Left lung (tissue), 10 donors: ENCODE results near the gene SULT1A2. TPM values are rescaled to one million over a fixed set of nuclear protein-coding genes. Genes with fewer than 3 reads are reported as not detected.

Source experiments
- ATAC-seq: fragments of 200-7000 bp; cut with Tn5 transposase; one replicate; pipeline ENCODE4 v1.9.1; 2020; ENCODE audit warnings: moderate library complexity
- DNase-seq, 4 donors: peaks; one replicate each; pipeline ENCODE4 v3.0.0-alpha.2; 2013 to 2020
- H3K27ac ChIP-seq, 2 donors: fragments of 200-600 bp; sonication (generic) in 1 of 2; one replicate each; pipeline versions ENCODE4 v1.5.0 to v1.8.0; 2020 to 2021
- H3K27me3 ChIP-seq, 2 donors: fragments of 200-600 bp; sonication (generic) in 1 of 2; one replicate each; pipeline versions ENCODE4 v1.5.0 to v1.8.0; 2020 to 2021
- H3K36me3 ChIP-seq, 2 donors: fragments of 200-600 bp; sonication (generic) in 1 of 2; one replicate each; pipeline versions ENCODE4 v1.5.0 to v1.8.0; 2020 to 2021
- H3K4me1 ChIP-seq, 2 donors: fragments of 200-600 bp; one replicate each; pipeline ENCODE4 v1.8.0; 2021
- H3K4me3 ChIP-seq, 2 donors: fragments of 200-600 bp; sonication (generic) in 1 of 2; one replicate each; pipeline versions ENCODE4 v1.5.0 to v1.8.0; 2020 to 2021; ENCODE audit warnings: mild to moderate bottlenecking in 1 of 2
- H3K9me3 ChIP-seq, 2 donors: fragments of 200-600 bp; sonication (generic) in 1 of 2; one replicate each; pipeline versions ENCODE4 v1.5.0 to v1.8.0; 2020 to 2021
- intact Hi-C, 2 donors: fragments of 100-400 bp; cut with DNase I; formaldehyde crosslinking; loops; one replicate each; pipeline versions ENCODE4 v1.11.2 to v1.14.2; 2022
- polyA plus RNA-seq, 6 donors: library from polyadenylated mRNA; unstranded; fragments of 120-200 nt; gene quantifications; one replicate each; pipeline ENCODE4 v1.2.1, GENCODE V29; 2013; ENCODE audit not compliant: insufficient read length in 6 of 6
- total RNA-seq, 2 donors: library from RNA; stranded (reverse); fragmentation: NEBNext Ultra II Directional; extraction: Animal tissue kit (Norgen Biotek cat#: 25700); gene quantifications; one replicate each; pipeline ENCODE4 v1.2.1, GENCODE V29; 2021
- TF ChIP-seq, protein P1 (sequence below), 2 donors: fragments of 200-600 bp; sonication (generic) in 1 of 2; IDR thresholded peaks; one replicate each; pipeline versions ENCODE4 v1.5.0 to v1.8.0; 2021; ENCODE audit warnings: antibody characterized with exemption in 2 of 2
- donor health status: DM: no; HTN: yes; CAD: no.
- donor health status: DM: no; HTN: no; CAD: no.

The SULT1A2 gene
- total and polyA plus RNA-seq, 8 donors, result 2.9 to 16.6 (median 3.8) TPM

DNA sequence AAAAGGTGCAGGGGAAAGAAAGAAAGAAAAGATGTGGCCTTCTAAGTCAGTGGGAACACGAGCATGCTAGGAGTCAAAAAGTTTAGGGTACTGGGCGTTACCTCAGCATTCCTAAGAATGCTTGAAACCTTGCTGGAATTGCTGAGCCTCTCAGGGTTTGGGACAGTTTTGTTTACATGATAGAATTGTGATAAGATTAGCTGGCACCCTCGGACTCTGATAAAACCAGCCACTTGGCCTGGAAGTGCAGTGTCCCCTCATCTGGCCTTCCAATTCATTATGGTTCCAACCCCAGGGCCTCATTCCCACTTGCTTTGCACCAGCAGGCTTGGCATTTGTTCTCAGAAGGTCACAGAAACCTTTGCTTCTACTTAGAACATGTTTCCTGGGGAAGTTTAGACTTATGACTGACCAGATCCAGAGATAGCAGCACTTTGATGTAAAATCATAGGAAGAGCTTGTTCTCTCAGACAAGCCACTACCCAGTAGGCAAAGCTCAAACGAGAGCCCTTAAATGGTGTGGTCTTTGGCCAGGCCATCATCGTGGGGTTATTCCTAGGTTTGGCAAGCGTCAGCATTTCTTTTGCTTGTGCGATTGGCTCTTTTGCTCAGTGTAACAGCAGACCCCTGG lies 35.2 kb downstream of the SULT1A2 start:
- intact Hi-C loops, result no loop called here
- H3K27ac ChIP-seq, result peak overlapping the region; percentile 8 to 26
- no peak for DNase-seq
- TF ChIP-seq, protein P1, sequence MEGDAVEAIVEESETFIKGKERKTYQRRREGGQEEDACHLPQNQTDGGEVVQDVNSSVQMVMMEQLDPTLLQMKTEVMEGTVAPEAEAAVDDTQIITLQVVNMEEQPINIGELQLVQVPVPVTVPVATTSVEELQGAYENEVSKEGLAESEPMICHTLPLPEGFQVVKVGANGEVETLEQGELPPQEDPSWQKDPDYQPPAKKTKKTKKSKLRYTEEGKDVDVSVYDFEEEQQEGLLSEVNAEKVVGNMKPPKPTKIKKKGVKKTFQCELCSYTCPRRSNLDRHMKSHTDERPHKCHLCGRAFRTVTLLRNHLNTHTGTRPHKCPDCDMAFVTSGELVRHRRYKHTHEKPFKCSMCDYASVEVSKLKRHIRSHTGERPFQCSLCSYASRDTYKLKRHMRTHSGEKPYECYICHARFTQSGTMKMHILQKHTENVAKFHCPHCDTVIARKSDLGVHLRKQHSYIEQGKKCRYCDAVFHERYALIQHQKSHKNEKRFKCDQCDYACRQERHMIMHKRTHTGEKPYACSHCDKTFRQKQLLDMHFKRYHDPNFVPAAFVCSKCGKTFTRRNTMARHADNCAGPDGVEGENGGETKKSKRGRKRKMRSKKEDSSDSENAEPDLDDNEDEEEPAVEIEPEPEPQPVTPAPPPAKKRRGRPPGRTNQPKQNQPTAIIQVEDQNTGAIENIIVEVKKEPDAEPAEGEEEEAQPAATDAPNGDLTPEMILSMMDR (IDR thresholded peaks at IDR 0.05), result no peak
- H3K4me3 ChIP-seq, result no peak overlapping the region
- ATAC-seq, result peak; percentile 74
- peaks cover 0 to 2% of the 10 kb centered on the region in 2 donors for H3K9me3 ChIP-seq
- H3K4me1 ChIP-seq, result peaks cover 8 to 20% of the 10 kb centered on the region in 2 donors
- H3K27me3 ChIP-seq, result no peaks in the 10 kb centered on the region
- H3K36me3 ChIP-seq, result peaks cover 0 to 15% of the 10 kb centered on the region in 2 donors

DNA sequence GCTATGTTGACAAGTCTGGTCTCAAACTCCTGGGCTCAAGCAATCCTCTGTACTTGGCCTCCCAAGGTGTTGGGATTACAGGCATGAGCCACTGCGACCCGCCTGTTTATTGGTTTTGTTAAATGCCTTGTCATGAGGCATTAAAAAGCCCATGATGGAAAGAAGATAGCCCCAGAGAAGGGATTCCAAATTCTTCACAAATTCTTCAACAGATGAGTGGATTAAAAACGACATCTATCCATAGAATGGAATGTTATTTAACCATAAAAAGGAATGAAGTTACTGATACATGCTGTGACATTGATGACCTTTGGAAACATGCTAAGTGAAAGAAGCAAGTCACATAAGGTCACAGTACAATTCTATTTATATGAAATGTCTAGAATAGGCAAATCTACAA lies 38.4 kb downstream of the SULT1A2 start:
- intact Hi-C loops, result no loop called here
- TF ChIP-seq, protein P1 (IDR thresholded peaks at IDR 0.05), result no peak
- H3K36me3 ChIP-seq, result peaks cover 0 to 15% of the 10 kb centered on the region in 2 donors
- no peak for ATAC-seq
- no peaks in the 10 kb centered on the region for H3K9me3 ChIP-seq
- no peak overlapping the region for H3K4me3 ChIP-seq
- no peaks in the 10 kb centered on the region for H3K27me3 ChIP-seq
- peaks cover 12 to 48% of the 10 kb centered on the region in 2 donors for H3K4me1 ChIP-seq
- no peak for DNase-seq
- no peak overlapping the region for H3K27ac ChIP-seq

DNA sequence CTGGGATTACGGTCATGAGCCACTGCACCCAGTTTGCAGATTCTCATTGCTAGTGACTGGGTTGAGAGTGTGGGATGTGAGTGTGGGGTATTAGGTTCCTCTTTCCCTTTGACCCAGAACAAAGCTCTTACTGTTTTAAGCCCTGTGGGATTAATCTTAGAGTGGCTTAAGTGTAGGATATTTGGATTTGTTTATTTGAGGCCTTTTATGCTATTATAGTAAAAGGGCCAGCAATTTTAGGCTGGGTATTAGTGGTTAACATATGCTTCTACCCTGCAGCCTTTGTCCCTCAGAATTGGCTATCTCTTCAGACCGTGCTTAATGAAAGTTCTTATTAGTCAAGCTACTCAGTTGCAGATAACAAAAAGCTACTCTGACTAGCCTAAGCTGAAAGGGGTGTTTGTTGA lies 39.9 kb downstream of the SULT1A2 start:
- TF ChIP-seq, protein P1 (IDR thresholded peaks at IDR 0.05), result no peak
- Histone ChIP-seq H3K9me3 (no peaks in the 10 kb centered on the region), H3K27me3 (no peaks in the 10 kb centered on the region), H3K36me3 (peaks cover 0 to 15% of the 10 kb centered on the region in 2 donors), H3K27ac (no peak overlapping the region), H3K4me1 (peaks cover 10 to 43% of the 10 kb centered on the region in 2 donors), H3K4me3 (no peak overlapping the region)
- ATAC-seq (no peak), DNase-seq (no peak)
- intact Hi-C loops, result no loop called here

DNA sequence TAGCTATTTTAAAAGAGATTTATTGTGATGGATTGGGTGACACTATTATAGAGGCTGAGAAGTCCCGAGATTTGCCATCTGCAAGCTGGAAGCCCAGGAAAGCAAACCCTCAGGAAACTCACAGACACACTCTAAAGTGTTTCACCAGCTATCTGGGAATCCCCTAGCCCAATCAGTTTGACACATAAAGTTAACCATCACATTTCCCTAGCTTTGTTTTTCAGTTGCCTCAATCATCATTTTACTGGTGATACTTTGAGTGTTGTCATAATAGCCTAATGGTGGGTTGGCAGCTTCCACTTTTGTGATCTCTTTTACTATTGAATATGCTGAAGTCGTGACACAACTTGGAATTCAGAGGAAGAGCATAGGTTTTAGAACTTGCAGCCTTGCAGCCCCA lies 41.3 kb downstream of the SULT1A2 start:
- Histone ChIP-seq H3K9me3 (no peaks in the 10 kb centered on the region), H3K36me3 (peaks cover 0 to 15% of the 10 kb centered on the region in 2 donors), H3K27ac (no peak overlapping the region), H3K27me3 (no peaks in the 10 kb centered on the region), H3K4me3 (no peak overlapping the region), H3K4me1 (peaks cover 8 to 33% of the 10 kb centered on the region in 2 donors)
- intact Hi-C loops, result no loop called here
- ATAC-seq (no peak), DNase-seq (no peak)
- TF ChIP-seq, protein P1 (IDR thresholded peaks at IDR 0.05), result no peak

DNA sequence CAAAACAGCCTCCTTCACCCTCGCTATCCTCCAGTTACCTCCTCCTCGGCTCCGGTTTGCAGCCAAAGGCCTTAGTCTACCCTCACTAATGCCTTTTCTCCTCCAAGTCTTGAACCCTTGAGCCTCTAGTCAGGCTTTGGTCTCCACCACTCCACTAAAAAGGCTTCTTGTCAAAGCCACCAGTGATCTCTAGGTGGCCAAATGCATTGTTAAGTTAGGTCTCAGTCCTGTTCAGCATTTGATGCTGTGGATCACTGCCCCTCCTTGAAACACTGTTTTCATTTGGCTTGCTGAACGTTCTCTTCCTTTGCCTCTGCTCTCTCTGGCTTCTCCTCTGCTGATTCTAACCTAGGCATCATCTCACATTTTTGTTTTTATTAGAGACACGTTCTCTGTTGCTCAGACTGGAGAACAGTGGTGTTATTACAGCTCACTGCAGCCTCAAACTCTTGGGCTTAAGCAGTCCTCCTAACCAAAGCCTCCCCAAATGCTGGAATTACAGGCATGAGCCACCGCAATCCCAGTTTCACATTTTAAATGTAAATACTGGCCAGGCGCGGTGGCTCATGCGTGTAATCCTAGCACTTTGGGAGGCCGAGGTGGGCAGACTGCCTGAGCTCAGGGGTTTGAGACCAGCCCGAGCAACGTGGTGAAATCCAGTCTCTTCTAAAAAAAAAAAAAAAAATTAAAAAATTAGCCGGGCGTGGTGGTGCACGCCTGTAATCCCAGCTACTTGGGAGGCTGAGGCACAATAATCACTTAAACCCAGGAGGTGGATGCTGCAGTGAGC lies 42.0 kb downstream of the SULT1A2 start:
- intact Hi-C loops, result no loop called here
- peaks cover 0 to 15% of the 10 kb centered on the region in 2 donors for H3K36me3 ChIP-seq
- TF ChIP-seq, protein P1 (IDR thresholded peaks at IDR 0.05), result no peak
- H3K4me3 ChIP-seq, result peak overlapping the region; percentile 42 to 59
- no peak for DNase-seq
- ATAC-seq, result no peak
- peak overlapping the region; percentile 97 for H3K27ac ChIP-seq
- H3K27me3 ChIP-seq, result no peaks in the 10 kb centered on the region
- H3K9me3 ChIP-seq, result no peaks in the 10 kb centered on the region
- peaks cover 8 to 33% of the 10 kb centered on the region in 2 donors for H3K4me1 ChIP-seq
